GM21717 (cell line): ENCODE data around the gene IPO7.
A peak's percentile ranks its signal among the peaks of the same experiment; 100 is the strongest.
"Not testable (repeated sequence)": the region's sequence is repeated elsewhere in the genome, so short reads cannot be mapped to it uniquely, and the experiment has no call there.

ENCODE experiments used
- ATAC-seq: cut with Tn5 transposase; IDR thresholded peaks from one replicate; pipeline ENCODE4 v1.9.1; 2021; ENCODE audit warnings: mild to moderate bottlenecking, moderate library complexity; ENCODE audit not compliant: unreplicated experiment

IPO7 gene

GRCh38 chr11:9384535-9385326 lies at the start of gene IPO7:
TSS of gene IPO7 (plus strand) at chr11:9384652. CDS start at chr11:9384764, 112 bp downstream.
- peak; percentile 88 for ATAC-seq

GRCh38 chr11:9341638-9342178 lies 42.7 kb upstream of the IPO7 start:
- ATAC-seq = no peak

GRCh38 chr11:9344061-9344680 lies 40.3 kb upstream of the IPO7 start:
- no peak for ATAC-seq

GRCh38 chr11:9347100-9347499 lies 37.4 kb upstream of the IPO7 start:
- no peak for ATAC-seq

- not testable (repeated sequence) for ATAC-seq
Observed at GRCh38 chr11:9347779-9348178, 36.7 kb upstream of the IPO7 start.

GRCh38 chr11:9351321-9351881 lies 33.1 kb upstream of the IPO7 start:
- no peak for ATAC-seq

- no peak for ATAC-seq
Observed at GRCh38 chr11:9357041-9357440, 27.4 kb upstream of the IPO7 start.

- not testable (repeated sequence) for ATAC-seq
Observed at GRCh38 chr11:9360862-9361622, 23.4 kb upstream of the IPO7 start.

GRCh38 chr11:9362393-9362863 lies 22.0 kb upstream of the IPO7 start:
- no peak for ATAC-seq

GRCh38 chr11:9363954-9364912 lies 20.2 kb upstream of the IPO7 start:
- peak; percentile 96 for ATAC-seq

GRCh38 chr11:9367551-9367950 lies 16.9 kb upstream of the IPO7 start:
- ATAC-seq = no peak

- ATAC-seq = no peak
Observed at GRCh38 chr11:9377036-9377435, 7.4 kb upstream of the IPO7 start.

- no peak for ATAC-seq
Observed at GRCh38 chr11:9379041-9379440, 5.4 kb upstream of the IPO7 start.

GRCh38 chr11:9380773-9381172 lies 3.7 kb upstream of the IPO7 start:
- ATAC-seq = no peak

- peak; percentile 14 for ATAC-seq
Observed at GRCh38 chr11:9385327-9385899, 961 bp downstream of the IPO7 start.

- no peak for ATAC-seq
Observed at GRCh38 chr11:9386086-9386485, 1.6 kb downstream of the IPO7 start.

- ATAC-seq = no peak
Observed at GRCh38 chr11:9386901-9387300, 2.4 kb downstream of the IPO7 start.

- ATAC-seq = no peak
Observed at GRCh38 chr11:9396310-9396709, 11.9 kb downstream of the IPO7 start.

- ATAC-seq = no peak
Observed at GRCh38 chr11:9396752-9397151, 12.3 kb downstream of the IPO7 start.
